G401 (cell line): ENCODE data around the gene PTPRM. TPM values are rescaled to one million over a fixed set of nuclear protein-coding genes. Genes with fewer than 3 reads are reported as not detected.

Source experiments
- DNase-seq: peaks from one replicate; pipeline ENCODE4 v3.0.0-alpha.2; 2015; ENCODE audit warnings: low spot score
- in situ Hi-C: cut with HindIII; loops from 2 replicates; pipeline ENCODE4 v1.10.0; 2016; ENCODE audit warnings: low sequenced_read_pairs, mixed read lengths
- total RNA-seq: library from RNA; depleted of rRNA; stranded (reverse); fragments of >200 nt; shearing (Covaris generic); gene quantifications from 2 replicates; pipeline ENCODE4 v1.2.3, GENCODE V29; 2014

PTPRM gene
- total RNA-seq, 1 experiment from 2014 or later: not detected

DNA sequence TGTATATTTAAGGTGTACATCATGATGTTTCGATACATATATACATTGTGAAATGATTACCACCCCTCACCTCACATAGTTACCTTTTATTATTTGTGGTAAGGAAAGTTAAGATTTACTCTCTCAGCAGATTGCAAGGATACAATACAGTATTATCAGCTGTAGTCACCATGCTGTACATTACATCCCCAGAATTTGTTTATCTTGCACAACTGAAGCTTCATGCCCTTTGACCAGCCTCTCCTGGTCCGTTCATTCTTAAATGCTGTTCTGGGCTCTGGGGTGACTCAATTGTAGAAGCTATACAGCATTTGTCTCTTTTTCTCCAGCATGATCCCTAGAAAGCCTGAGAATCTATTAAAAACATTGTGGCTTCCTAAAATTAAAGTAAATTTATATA lies 90.8 kb downstream of the PTPRM start:
- in situ Hi-C loops: no loop called here
- DNase-seq: no peak

- DNase-seq: no peak
- in situ Hi-C loops: no loop called here
Measured at GRCh38 chr18:7658701-7659100, 91.6 kb downstream of the PTPRM start.

- DNase-seq: no peak
- in situ Hi-C loops: no loop called here
Measured at GRCh38 chr18:7661207-7661606, 94.1 kb downstream of the PTPRM start.

DNA sequence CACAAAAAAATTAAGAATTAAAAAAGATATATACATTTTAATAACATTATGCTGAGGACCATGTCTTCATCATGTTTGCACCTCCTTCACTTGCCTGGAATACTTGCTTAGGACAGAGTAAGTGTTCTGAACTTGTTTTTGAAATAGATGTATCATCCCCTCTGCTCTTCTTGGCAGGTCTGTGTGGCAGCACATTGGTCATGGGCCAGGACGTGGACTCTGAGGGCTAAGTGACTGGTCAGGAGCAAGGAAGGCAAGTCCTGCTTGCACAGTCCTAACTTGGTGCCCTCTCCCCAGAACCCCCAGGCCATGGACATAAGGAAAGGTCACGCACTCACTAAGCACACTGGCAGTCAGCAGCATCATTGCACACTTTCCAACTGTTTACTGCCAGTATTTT lies 95.8 kb downstream of the PTPRM start:
- in situ Hi-C loops: no loop called here
- no peak for DNase-seq

DNA sequence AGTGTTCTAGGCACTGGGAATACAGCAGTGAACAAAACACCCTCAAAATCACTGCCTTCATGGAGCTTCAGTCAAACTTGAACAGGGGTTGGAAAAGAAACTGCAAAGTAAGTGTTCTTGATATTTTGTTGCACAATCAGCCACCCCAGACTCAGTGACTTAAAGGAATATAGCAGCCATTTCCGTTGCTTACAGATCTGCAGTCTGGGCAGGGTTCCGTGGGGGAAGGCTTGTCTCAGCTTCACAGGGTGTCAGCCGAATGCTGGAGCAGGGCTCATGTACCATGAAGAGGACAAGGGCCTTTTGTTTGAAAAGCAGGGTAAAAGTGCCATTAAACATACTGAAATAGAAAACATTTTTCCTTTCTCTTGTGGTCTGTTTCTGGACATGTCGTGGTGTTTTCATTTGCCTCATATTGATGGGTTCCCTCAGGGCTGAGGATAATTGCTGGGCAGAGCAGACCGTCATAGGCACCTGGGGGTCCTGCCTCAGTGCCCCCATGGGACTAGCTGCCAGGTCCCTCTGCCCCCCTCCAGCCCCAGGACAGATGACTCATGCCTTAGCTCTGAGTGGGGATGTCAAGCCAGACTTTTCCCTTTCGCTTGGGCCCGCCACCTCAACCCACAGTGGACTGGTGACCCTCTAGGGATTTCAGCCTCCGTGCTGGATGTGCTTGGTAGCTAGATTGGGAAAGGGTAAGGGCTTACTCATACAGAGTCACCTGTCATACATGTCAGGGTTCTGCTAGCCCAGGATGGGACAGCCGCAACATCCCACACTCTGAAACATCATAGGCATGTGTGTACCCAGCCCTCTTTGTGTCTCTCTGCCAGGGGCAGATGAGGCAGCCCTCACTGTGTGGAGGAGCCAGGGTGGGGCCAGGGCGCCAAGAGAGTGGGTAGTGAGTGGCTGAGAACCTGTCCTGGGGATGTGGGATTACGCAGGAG lies 96.5 kb downstream of the PTPRM start:
- in situ Hi-C loops: no loop called here
- no peak for DNase-seq

DNA sequence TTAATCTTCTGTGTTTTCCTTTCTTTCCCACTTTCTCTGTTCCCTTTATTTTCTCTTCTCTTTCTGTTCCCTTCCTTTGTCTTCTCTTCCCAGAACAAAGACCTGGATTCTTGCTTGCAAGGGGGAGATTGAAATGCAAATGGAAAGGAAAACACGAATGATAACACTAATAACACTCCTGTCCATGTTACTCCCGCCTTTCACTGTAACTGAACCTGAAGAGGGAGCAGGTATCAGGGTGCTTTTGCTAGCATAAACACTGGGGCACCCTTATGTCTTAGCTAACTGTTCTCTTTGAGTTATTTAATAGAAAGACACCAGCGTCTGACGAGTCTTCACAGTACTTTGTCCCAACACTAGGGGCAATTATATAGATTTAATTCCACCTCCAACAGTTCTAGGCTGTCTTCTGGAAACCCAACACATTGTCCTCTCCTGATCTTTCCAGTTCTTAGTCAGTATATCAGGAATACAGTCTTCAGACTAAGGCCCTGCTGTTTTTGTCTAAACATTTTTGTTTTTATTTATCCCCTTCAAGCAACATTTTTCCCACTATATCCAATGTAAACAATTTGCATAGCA lies 99.2 kb downstream of the PTPRM start:
- no peak for DNase-seq
- in situ Hi-C loops: no loop called here

GRCh38 chr18:7668392-7668791 lies 101.3 kb downstream of the PTPRM start:
- no peak for DNase-seq
- in situ Hi-C loops: no loop called here

DNA sequence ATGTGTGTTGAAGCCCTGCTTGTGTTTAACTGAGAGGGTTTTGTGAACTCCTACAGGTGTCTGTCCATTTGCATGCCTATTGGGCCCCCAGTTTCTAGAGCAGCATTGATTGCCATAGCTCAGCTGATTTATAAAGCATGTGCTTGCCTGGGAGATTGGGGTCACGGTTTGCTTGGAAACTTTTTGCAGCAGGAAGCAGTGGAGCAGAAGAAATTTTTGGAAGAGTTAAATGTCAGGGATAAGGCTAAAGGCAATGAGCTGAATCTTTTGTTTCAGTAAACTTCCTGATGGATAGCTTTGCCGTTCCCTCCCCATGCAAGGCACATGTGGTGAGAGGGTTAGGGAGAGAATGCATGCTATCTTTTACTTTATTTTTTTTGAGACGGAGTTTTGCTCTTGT lies 102.2 kb downstream of the PTPRM start:
- in situ Hi-C loops: no loop called here

DNA sequence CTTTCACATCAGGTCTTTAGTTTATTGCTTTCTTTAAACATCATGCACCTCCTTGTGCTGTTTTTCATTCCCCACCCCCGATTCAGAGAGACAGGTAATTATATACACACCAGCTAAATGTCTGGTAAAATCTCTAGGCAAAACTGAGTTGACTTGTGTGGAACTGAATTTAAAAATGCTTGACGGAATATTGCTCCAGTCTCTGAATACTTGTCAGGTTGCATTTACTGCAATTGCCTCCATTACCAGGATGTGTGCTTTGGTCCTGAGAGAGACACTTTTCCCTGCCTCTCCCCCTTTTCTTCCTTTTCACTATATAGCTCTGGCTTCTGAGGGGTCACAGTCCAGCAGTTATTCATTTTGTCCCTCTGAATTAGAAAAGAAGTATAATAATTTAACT lies 104.0 kb downstream of the PTPRM start:
- DNase-seq: no peak
- in situ Hi-C loops: no loop called here

More for the DNA sequence above, 102.2 kb downstream of the PTPRM start:
- no peak for DNase-seq

DNA sequence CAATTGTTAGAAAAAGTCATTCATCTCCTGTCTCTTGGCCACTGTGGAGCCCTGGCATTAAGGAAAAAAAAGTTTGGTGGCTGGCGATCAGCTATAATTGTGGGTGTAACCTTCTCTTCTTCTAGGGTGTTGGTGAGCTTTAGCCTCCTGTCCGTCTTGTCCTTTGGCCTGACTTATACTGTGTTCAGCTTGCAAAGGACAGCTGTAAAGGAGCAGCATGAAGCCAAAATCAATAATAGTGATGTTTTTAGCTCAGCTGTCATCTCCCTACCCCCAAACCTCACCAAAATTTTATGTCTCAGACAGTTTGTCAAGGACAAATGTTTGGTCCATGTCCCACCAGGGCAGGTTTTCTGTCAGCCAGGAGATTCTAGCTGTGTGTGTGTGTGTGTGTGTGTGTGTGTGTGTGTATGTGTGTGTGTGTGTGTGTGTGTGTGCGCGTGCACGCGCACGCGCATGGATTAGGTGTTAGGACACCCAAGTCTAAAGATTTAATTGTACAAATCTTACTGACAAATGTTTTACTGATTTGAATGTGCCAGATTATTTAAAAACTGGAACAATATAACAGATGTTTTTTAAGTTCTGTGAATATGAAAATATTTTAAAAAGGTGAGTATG lies 109.2 kb downstream of the PTPRM start:
- in situ Hi-C loops: no loop called here
- no peak for DNase-seq

GRCh38 chr18:7677001-7677400 lies 109.9 kb downstream of the PTPRM start:
- no peak for DNase-seq
- in situ Hi-C loops: no loop called here

DNA sequence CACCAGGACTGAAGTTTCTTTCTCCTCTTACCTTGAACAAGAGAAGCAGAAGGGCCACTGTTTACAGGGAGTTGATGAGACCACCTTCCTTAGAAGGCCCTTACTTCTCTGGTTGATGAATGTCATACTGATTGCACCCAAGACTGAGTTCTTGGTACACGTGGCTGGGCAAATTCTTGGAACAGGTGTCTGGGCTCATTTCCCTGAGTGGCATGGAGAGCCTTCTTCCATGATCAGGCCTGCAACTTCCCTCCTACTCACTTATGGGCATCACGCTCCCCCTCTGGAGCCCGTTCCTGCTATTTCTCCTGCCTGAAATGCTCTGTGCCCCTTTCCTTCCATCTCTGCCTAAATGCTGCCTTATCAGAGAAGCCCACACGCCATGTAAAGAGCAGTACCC lies 110.3 kb downstream of the PTPRM start:
- in situ Hi-C loops: no loop called here
- no peak for DNase-seq

DNA sequence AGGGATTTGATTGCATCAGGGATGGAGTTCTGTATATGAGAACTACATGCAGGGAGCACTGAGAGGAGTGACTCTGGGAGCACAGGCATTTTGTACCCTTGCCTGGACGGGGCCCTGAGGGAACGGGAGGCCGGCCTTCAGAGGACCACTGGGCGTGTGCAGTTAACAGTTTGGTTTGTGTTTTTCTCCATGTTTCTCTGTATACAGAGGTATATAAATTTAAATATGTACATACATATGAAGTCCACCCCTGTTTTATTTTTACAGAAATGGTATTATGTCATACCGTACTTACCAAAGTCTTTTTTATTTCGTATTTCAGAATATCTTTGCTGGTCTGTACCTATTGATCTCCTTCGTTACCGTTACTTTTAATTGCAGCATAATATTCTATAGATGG lies 111.3 kb downstream of the PTPRM start:
- in situ Hi-C loops: no loop called here
- DNase-seq: no peak

GRCh38 chr18:7678801-7679200 lies 111.7 kb downstream of the PTPRM start:
- DNase-seq: no peak
- in situ Hi-C loops: no loop called here

DNA sequence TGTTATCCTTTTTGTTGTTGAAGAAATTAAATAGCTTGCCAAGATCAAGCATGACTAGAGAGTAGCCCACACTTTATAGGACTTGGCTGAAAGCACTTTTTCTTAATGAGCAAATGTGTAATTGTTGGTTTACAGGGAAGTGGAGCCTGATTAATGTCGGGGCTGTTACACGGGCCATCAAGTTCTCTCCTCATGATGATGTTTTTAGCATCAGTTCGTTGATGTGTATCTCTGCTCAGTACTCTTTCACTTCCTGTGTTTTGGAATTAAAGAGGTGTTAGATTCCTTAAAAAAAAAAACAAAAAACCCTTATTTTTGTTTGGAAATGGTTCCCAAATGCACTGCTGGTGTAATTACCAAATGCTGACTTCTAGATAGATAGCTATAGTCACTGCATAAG lies 114.2 kb downstream of the PTPRM start:
- in situ Hi-C loops: no loop called here

GRCh38 chr18:7682321-7682720 lies 115.2 kb downstream of the PTPRM start:
- DNase-seq: no peak
- in situ Hi-C loops: no loop called here

More for the DNA sequence above, 114.2 kb downstream of the PTPRM start:
- DNase-seq: no peak

DNA sequence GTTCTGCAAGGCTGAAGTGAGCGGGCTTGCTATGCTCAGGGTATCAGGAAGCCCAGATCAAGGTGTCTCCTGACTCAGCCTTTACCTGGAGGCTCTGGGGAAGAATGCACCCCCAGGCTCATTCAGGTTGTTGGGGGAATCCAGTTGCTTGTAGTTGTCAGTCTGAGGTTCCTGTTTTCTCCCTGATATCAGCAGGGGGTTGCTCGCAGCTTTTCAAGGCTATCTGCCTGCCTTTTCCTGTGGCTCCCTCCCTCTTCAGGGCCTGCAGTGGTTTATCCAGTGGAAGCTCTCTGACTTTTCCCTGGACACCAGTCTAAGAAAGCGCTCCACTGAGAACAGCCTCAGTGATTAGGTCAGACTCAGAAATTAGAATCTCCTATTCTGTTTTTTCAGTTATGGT lies 116.6 kb downstream of the PTPRM start:
- DNase-seq: no peak

GRCh38 chr18:7684357-7684756 lies 117.2 kb downstream of the PTPRM start:
- in situ Hi-C loops: no loop called here
- DNase-seq: no peak

More for the DNA sequence above, 116.6 kb downstream of the PTPRM start:
- in situ Hi-C loops: no loop called here

DNA sequence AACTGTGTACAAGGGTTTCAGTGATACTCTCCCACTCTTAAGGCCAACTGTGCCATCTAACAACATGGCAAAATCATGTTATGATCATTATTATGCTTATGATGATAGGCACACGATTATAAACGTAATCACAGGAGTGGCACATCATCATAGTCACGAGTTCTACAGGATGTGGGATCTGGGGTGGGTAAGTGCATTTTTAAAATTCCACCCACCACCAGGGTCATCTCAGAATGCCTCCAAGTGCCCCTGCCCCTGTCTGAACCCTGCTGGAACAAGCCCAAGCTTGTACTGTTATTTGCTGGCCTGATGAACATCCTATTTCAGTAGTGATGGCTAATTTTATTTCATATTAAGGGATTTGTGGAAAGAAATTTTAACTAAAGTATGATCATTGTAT lies 117.8 kb downstream of the PTPRM start:
- DNase-seq: no peak
- in situ Hi-C loops: no loop called here

DNA sequence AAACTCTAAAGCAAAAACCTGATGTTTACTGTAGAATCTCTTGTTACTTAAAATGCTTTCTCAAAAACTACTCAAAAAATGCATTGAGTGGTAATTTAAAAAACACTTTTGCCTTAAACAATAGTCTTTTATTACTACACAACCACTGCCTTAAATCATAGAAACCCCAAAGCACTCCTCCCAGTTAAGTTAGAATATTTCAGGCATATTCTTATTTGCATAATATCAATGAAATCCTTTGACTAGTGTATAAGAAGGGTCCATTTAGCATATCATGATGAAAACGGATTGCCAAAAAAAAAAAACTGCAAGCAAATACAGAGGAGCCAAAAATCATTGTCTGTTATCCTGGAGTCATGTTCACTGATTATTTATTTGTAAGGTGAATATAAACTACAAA lies 119.2 kb downstream of the PTPRM start:
- no peak for DNase-seq
- in situ Hi-C loops: no loop called here
